GM21423 (cell line): ENCODE data around the gene GPRC5A.

Source experiments
- ATAC-seq: cut with Tn5 transposase; IDR thresholded peaks from one replicate; pipeline ENCODE4 v1.9.1; 2021; ENCODE audit warnings: mild to moderate bottlenecking, moderate library complexity; ENCODE audit not compliant: unreplicated experiment

The GPRC5A gene

DNA sequence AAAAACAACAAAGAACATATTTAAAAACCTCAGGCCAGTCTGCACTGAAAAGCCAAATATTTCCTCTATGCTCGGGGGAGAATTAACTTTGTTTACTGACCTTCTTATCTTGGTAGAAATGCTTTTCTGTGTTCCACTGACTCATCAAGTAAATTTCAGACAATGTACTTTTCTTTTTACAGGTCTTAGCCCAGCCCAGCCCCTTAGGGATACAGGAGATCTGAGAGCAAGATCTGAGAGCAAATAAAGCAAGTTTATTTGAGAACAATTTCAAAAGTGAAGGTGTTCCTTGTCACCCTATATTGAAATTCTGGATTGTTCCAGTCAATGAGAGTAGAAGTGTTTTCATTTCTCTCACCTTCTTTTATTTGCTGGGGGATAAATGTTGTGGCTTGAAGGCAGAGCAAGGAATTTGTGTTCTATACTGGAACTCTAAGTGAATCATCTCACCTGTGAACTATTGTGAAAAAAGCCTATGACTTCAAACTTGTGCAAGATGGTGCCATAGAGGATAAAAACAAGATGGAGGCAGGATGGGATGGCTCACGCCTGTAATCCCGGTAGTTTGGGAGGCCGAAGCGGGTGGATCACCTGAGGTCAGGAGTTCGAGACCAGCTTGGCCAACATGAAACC, 7.9 kb upstream of the GPRC5A start:
- ATAC-seq, result no peak

DNA sequence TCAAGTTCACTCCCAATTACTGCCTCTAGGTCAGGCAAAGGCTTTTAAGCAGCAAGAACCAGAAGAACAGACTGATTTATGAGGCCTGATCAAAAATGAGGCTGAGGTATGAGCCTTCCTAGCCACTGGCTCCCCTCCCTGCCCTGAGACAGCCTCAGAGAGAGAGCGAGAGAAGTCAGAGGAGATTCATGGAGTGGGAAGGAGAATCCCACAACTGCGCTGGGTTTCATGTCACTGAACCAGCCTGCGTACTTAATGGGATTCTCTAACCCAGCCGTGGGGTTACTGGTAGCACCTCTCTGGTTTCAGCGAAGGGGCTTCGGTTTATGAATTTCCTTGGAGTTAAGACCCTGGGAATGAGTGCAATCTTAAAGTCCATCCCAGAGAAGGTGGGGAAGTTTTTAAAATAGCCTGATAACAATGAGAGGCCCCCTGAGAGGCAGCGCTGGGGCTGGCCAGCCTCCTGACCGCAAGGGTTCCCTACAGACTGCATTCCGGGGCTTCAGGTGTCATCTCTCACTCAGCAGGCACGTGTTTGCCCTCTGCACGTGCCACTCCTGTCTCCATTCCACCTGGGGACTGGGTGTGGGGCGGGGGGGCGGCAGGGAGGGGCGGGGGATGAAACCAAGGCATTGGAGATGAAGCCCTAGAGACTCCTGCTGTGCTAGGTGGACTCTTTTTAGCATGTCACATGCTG, 6.1 kb upstream of the GPRC5A start:
- ATAC-seq, result no peak

DNA sequence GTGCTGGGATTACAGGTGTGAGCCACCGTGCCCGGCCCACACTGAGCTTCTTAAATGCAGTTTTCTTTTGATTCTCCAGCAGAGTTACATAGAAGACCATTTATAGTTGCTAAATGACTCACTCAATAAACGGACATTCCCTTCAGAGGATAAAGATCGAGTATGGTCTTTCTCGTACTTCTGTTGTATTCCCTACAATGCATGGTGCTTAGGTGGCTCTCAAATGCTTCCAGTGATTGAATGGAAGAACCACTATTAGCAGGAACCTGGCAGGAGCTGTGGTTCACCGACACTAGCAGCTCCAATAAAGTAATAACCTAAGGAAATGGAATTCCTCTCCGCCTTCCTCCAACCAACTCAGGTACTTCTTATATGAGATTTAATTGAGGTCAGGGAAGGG, 3.9 kb upstream of the GPRC5A start:
- no peak for ATAC-seq

DNA sequence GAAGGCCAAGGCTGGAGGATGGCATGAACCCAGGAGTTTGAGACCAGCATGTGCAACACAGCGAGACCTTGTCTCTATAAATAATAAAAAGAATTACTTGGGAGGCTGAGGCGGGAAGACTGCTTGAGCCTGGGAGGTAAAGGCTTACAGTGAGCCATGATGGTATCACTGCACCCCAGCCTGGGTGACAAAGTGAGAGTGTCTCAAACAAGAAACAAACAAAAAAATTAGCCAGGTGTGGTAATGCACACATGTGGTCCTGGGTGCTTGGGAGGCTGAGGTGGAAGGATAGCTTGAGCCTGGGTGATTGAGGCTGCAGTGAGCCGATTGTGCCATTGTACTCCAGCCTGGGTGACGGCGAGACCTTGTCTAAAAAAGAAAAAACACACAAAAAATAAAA, 1.7 kb upstream of the GPRC5A start:
- ATAC-seq, result no peak

DNA sequence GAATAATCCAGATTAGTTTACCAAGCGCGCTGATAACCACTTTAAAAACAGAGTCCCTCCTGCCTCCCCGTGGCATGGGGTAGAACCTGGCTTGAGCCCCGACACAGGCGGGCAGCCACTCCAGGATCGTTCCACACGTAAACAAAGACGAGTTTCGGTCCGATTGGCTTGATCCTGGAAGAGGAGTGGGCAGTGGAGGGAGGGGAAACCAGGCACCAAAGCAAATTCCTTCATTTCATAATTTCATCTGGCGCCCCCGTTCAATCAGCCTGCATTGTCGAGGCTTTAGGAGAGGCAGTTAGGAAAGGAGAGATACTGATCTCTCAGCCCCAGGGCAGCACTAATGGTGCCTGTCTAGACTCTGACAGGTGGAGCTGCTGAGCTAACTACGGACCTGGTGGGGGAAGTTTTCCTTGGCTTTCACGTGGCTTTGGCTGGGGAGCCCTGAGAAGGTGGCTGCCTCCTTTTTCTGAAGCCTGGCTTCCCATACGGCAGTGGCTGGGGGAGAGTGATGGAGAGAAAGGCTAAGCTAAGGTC, 751 bp upstream of the GPRC5A start:
- ATAC-seq, result no peak

- no peak for ATAC-seq
Observed at GRCh38 chr12:12891881-12892355, 556 bp downstream of the GPRC5A start.

DNA sequence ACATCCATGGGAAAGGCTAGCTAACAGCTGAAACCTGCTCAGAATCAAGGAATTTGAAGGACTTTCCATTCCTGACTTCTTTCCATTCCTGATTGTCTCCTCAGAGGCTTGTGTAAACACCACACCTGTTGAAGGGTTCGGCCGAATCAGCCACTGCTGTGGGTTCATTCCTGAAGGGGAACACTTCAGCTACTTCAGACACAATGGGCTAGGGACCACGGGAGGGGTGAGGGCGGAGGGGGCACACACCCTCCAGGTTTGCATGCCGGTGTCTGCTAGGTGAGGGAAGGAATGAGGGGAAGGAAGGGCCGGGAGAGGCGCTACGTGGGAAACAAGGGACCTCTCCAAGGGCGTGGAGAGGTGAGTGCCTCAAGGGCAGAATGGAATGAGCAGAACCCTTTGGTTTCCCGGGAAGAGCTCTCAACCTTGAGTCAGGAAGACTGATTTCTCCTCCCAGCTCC, 1.3 kb downstream of the GPRC5A start:
- no peak for ATAC-seq

DNA sequence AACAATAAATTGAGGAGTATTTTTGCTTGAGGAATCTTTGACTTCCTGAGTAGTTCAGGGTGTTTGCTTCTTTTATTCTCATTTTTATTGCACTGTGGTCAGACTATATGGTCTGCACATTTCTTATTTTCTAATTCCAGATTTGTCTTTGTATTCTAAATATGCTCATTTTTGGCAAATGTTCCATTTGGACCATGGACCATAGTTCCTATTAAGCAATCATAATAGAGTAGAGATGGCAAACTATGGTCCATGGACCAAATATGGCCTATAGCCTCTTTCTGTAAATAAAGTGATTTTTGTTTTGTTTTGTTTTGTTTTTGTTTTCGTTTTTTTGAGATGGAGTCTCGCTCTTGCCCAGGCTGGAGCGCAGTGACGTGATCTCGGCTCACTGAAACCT, 2.1 kb downstream of the GPRC5A start:
- ATAC-seq, result no peak

- no peak for ATAC-seq
Observed at GRCh38 chr12:12896260-12896659, 4.9 kb downstream of the GPRC5A start.

DNA sequence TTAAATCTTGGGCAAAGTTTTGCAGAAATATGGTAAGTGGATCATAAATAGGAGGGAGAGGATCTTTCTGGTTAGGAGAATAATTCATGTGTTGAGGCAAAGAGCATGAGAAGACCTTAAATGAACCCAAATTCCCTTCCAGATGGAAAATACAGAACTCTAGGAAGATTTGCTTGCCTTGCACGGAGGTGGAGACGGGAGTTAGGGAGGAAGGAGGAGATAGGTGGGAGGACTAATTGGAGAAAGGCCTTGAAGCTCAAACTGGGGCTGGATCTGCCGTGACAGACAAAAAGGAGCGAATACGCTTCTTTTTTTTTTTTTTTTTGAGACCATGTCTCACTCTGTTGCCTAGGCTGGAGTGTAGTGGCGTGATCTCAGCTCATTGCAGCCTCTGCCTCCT, 5.9 kb downstream of the GPRC5A start:
- no peak for ATAC-seq

- no peak for ATAC-seq
Observed at GRCh38 chr12:12898136-12898717, 6.9 kb downstream of the GPRC5A start.

DNA sequence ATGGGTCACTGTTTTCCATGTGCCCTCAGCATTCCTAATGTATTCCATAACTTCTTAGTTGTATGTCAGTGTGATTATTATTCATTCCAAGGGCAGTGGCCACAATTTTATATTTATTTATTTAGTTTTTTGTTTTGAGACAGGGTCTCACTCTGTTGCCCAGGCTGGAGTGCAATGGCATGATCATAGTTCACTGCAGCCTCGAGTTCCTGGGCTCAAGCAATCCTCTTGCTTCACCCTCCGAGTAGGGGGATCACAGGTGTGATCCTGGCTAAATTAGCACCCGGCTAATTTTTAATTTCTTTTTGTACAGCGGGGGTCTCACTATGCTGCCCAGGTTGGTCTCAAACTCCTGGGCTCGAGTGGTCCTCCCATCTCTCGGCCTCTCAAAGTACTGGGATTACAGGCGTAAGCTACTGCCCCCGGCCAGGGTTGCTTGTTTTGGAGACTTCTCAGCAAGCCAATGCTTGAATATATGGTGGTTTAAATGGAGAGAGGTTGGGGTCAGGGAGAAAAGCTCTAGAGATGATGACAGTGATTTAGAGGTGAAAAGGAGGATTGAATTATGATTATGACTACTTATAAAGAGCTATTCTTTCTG, 7.6 kb downstream of the GPRC5A start:
- ATAC-seq, result no peak

DNA sequence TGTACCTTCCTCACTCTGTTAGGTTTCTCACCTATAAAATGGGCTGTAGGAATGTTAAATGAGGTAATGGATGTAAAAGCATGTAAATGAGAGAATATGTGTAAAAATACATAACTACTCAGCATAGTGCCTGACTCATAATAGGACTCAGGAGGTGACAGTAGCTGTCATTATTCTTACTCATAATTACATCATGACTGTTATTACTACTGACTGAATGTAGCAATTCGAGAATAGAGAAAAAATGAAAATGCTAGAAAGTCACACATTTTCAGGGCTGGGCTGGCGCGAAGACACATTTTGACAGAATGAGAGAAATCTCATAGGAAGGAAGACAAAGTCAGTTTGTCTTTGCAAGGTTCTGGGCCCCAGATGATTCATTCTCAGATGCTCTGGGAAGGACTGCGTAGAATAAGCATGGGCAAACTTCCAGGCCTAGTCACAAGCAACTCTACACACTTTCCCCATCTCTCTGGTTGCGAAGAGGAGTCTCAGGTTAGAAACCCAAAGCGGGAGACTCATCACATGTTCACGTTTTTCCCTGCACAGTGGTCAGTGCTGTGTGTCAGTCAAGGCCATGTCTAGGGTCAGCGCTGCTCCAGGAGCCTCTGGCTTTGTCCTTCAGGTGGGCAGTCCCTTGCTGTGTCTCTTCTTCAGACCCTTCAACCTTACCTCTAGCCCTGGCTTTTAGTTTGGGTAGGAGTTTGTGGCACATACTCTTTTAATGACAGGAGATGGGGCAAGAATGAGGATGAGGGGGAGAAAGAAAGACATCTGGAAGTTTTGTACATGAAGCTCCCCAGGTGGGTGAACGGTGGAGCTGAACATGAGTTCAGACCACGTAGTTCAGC, 8.4 kb downstream of the GPRC5A start:
- no peak for ATAC-seq

DNA sequence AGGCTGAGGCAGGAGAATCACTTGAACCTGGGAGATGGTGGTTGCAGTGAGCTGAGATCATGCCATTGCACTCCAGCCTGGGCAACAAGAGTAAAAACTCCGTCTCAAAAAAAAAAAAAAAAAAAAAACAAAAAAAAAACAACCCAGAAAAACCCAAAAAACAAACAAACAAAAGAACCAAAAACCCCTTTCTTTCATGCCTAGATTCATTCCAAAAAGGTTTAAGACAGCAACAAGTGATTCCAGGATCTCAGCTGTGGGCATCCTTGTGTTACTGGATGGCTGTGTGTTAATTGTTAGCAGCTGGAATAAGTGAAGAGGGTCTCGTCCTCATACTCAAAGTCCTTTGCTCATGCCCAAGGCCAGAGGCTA, 9.4 kb downstream of the GPRC5A start:
- no peak for ATAC-seq

GRCh38 chr12:12901158-12901791, 9.9 kb downstream of the GPRC5A start:
- ATAC-seq, result no peak

- no peak for ATAC-seq
Observed at GRCh38 chr12:12902036-12902435, 10.7 kb downstream of the GPRC5A start.

DNA sequence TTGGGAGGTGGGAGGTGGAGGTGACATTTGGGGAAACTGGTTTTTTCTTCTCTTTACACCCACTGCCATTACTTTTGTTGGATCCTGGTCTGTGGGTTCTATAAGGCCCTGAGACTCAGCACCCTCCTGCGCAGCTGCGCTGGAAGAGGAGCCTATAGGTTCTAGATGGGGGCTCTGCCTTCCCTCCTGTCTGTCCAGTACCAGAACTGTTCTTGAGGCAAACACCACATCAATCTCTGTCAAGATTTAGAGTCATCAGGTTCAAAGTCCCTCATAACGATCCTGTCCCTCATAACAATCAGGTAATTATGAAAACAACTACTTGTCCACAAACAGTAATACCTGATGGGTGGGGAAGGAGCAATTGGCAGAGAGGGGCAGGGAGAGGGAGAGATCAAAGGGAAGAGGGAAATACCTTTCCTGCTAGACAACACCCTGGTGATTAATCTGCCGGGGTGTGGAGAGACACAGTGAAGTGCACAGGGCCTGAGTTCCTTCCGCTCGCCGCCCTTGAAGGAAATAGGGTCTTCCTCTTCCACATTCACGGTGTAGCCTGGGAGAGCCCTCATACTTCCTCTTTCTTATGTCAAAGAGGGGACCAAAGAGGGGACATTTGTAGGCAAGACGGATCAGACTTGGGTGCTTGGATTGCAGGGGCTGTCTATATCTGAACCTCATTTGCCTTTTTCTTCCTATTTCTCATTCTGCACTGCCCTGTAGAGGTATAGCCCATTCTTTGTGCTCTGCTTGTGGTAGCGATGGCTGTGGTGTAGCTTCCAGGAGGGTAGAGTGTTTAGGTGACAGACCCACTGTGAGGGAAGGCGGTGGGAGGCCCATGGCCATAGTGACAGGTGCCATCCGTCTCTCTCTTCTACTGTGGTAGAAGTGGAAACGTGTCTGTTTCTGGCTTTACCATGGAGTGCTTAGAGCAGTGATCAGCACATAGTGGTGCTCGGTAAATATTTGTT, 12.6 kb downstream of the GPRC5A start:
- no peak for ATAC-seq

GRCh38 chr12:12907552-12907951, 16.2 kb downstream of the GPRC5A start:
- no peak for ATAC-seq

DNA sequence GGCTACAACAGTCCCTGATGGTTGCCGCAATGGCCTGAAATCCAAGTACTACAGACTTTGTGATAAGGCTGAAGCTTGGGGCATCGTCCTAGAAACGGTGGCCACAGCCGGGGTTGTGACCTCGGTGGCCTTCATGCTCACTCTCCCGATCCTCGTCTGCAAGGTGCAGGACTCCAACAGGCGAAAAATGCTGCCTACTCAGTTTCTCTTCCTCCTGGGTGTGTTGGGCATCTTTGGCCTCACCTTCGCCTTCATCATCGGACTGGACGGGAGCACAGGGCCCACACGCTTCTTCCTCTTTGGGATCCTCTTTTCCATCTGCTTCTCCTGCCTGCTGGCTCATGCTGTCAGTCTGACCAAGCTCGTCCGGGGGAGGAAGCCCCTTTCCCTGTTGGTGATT, 16.9 kb downstream of the GPRC5A start:
- ATAC-seq, result no peak
